Gastroesophageal sphincter (tissue), 4 donors: ENCODE data around the gene GABRB2. TPM values are rescaled to one million over a fixed set of nuclear protein-coding genes. Genes with fewer than 3 reads are reported as not detected.

Experiments
- total RNA-seq, 4 donors: library from RNA; depleted of rRNA; stranded (reverse); fragments of >200 nt; gene quantifications; one replicate each; pipeline ENCODE4 v1.1.0, GENCODE V29; 2016

Gene GABRB2
- total RNA-seq, 4 donors from 2014 or later = 1.0 to 17.3 (median 1.1) TPM

Other genes starting within 250 kb of the GABRB2 start
- gene GABRA6, start 139.0 kb upstream of the GABRB2 start, total RNA-seq = under 1 TPM in 1 of 4 donors, not detected in 3; 0.23 TPM